Gastrocnemius medialis (tissue), 4 donors: ENCODE measurements around the gene SHC3. TPM values are rescaled to one million over a fixed set of nuclear protein-coding genes. Genes with fewer than 3 reads are reported as not detected.
A peak's percentile ranks its signal among the peaks of the same experiment; 100 is the strongest.

ENCODE experiments used
- ATAC-seq, 2 donors: fragments of 150-250 bp; one replicate each; pipeline ENCODE4 v1.9.1; 2016
- DNase-seq, 2 donors: peaks; one replicate each; pipeline ENCODE4 v3.0.0-alpha.2; 2019
- H3K27ac ChIP-seq, 4 donors: fragments of 200-600 bp; sonication (generic); 1 replicate in 1 of 4; 2 replicates in 3 of 4; pipeline ENCODE4 v1.5.1; 2016 to 2018; ENCODE audit warnings: mild to moderate bottlenecking in 2 of 4, moderate library complexity in 1 of 4
- H3K27me3 ChIP-seq, 3 donors: fragments of 200-600 bp; sonication (generic) in 2 of 3; 1 replicate in 1 of 3; 2 replicates in 2 of 3; pipeline versions ENCODE4 v1.5.1 to v1.6.0; 2016 to 2019; ENCODE audit warnings: mild to moderate bottlenecking in 1 of 3, moderate library complexity in 1 of 3
- H3K36me3 ChIP-seq, 2 donors: fragments of 200-600 bp; sonication (generic) in 1 of 2; one replicate each; pipeline ENCODE4 v1.5.1; 2017 to 2018
- H3K4me1 ChIP-seq, 2 donors: fragments of 200-600 bp; sonication (generic) in 1 of 2; one replicate each; pipeline ENCODE4 v1.5.1; 2016 to 2017; ENCODE audit warnings: mild to moderate bottlenecking in 2 of 2
- H3K4me3 ChIP-seq, 4 donors: fragments of 200-600 bp; sonication (generic) in 3 of 4; 1 replicate in 1 of 4; 2 replicates in 3 of 4; pipeline ENCODE4 v1.5.1; 2016 to 2019; ENCODE audit warnings: mild to moderate bottlenecking in 2 of 4
- H3K9me3 ChIP-seq, 3 donors: fragments of 200-600 bp; sonication (generic) in 2 of 3; 1 replicate in 1 of 3; 2 replicates in 2 of 3; pipeline ENCODE4 v1.5.1; 2016 to 2019
- POLR2A ChIP-seq, 2 donors: fragments of 450-650 bp; IDR thresholded peaks; one replicate each; pipeline ENCODE4 v1.6.1; 2017; ENCODE audit warnings: antibody characterized with exemption in 2 of 2, mild to moderate bottlenecking in 2 of 2, moderate library complexity in 2 of 2
- in situ Hi-C, 4 donors: fragments of 200-750 bp; cut with MboI; loops; one replicate each; pipeline versions ENCODE4 v1.15.0 to v1.8.0; 2017; ENCODE audit warnings: low sequenced_read_pairs in 4 of 4
- intact Hi-C: fragments of 100-400 bp; cut with DNase I; formaldehyde crosslinking; loops from one replicate; pipeline ENCODE4 v1.15.1; 2023; ENCODE audit warnings: low total_unique reads
- total RNA-seq, 4 donors: library from RNA; depleted of rRNA; stranded (reverse); fragments of >200 nt; gene quantifications; one replicate each; pipeline versions ENCODE4 v1.1.0 to v1.2.3, GENCODE V29; 2016
- TF ChIP-seq, protein P1 (sequence below), 5 experiments: fragments of 450-650 bp in 3 of 5; fragments of 200-600 bp in 2 of 5; sonication (generic) in 2 of 5; IDR thresholded peaks in 4 of 5; conservative IDR thresholded peaks in 1 of 5; 1 replicate in 4 of 5; 2 replicates in 1 of 5; pipeline ENCODE4 v1.5.1; 2016 to 2019; ENCODE audit warnings: antibody characterized with exemption in 5 of 5, mild to moderate bottlenecking in 3 of 5, moderate library complexity in 3 of 5

The SHC3 gene
- total RNA-seq, 4 donors from 2014 or later: 0.09 to 0.29 (median 0.15) TPM; not detected in 1

DNA sequence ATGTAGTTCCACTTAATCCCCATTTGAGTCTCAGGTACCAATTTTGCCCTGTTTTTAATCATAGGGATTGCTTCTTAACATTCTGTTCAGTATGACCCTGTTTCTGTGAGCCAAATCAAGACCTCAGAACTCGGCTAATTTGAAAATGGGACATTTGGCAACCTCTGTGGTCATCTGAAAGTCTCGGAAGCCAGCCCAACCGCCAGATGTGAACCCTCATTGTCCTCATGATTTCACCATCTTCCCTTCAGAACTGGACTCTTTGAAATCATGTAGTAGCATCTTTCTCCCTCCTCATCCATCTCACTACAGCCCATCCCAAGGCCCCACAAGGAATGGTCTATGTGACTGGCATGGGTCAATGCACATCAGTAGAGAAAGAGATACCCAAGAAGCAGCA lies 98.4 kb downstream of the SHC3 start:
- peak; percentile 16 to 38 for DNase-seq
- Histone ChIP-seq H3K27ac (peak overlapping the region in 1 of 4 donors; percentile 23), H3K9me3 (no peaks in the 10 kb centered on the region), H3K4me3 (no peak overlapping the region), H3K4me1 (no peaks in the 10 kb centered on the region), H3K27me3 (no peaks in the 10 kb centered on the region), H3K36me3 (no peaks in the 10 kb centered on the region)
- intact Hi-C loops (no loop called here), in situ Hi-C loops (no loop called here)
- TF ChIP-seq, protein P1, sequence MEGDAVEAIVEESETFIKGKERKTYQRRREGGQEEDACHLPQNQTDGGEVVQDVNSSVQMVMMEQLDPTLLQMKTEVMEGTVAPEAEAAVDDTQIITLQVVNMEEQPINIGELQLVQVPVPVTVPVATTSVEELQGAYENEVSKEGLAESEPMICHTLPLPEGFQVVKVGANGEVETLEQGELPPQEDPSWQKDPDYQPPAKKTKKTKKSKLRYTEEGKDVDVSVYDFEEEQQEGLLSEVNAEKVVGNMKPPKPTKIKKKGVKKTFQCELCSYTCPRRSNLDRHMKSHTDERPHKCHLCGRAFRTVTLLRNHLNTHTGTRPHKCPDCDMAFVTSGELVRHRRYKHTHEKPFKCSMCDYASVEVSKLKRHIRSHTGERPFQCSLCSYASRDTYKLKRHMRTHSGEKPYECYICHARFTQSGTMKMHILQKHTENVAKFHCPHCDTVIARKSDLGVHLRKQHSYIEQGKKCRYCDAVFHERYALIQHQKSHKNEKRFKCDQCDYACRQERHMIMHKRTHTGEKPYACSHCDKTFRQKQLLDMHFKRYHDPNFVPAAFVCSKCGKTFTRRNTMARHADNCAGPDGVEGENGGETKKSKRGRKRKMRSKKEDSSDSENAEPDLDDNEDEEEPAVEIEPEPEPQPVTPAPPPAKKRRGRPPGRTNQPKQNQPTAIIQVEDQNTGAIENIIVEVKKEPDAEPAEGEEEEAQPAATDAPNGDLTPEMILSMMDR (IDR thresholded peaks at IDR 0.05 in 4 of 5, conservative IDR thresholded peaks at IDR 0.05 in 1 of 5): no peak
- TF ChIP-seq POLR2A (IDR thresholded peaks at IDR 0.05): no peak
- ATAC-seq: peak; percentile 46 to 47

DNA sequence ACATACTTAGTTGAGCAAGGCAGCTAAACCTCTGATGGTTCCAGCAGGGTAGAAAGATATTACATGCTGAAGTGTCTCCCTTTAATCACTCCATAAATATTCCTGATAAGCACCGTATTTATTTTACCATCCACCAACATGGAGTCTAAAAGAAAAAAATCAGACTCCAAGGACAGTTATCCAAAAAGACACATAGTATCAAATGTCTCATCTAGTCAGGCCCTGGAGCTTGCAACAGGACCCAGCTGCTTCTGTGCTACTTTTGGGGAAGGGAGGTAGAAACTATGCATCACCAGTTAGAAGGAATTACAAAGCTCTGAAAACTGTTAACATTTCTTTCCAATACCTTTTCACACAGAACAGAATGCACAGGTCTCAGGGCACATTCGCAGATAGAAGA lies 99.2 kb downstream of the SHC3 start:
- intact Hi-C loops (no loop called here), in situ Hi-C loops (no loop called here)
- no peaks in the 10 kb centered on the region for H3K4me1 ChIP-seq
- TF ChIP-seq POLR2A (IDR thresholded peaks at IDR 0.05): no peak
- TF ChIP-seq, protein P1 (IDR thresholded peaks at IDR 0.05 in 4 of 5, conservative IDR thresholded peaks at IDR 0.05 in 1 of 5): no peak
- no peaks in the 10 kb centered on the region for H3K36me3 ChIP-seq
- ATAC-seq (no peak), DNase-seq (no peak)
- no peak overlapping the region for H3K4me3 ChIP-seq
- no peaks in the 10 kb centered on the region for H3K9me3 ChIP-seq
- no peaks in the 10 kb centered on the region for H3K27me3 ChIP-seq
- peak overlapping the region in 1 of 4 donors; percentile 23 for H3K27ac ChIP-seq

DNA sequence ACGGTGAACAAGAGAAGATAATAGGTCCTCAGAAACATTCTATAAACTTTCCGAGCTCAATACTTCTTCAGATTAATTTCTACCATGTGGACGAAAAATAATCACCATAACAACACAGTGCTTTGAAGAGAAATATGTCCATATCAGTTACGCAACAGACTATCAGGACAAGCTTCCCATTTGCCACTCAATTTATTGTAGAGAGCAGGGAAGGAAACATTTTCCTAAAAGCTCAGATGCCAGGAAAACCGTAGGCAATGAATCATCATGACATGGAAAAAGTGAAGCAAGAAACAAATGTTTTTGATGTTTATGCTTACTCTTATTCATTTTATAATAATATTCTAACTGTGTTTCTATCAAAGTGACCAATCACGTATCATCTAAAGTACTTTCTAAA lies 99.8 kb downstream of the SHC3 start:
- TF ChIP-seq, protein P1 (IDR thresholded peaks at IDR 0.05 in 4 of 5, conservative IDR thresholded peaks at IDR 0.05 in 1 of 5): no peak
- TF ChIP-seq POLR2A (IDR thresholded peaks at IDR 0.05): no peak
- intact Hi-C loops (no loop called here), in situ Hi-C loops (no loop called here)
- no peak overlapping the region for H3K4me3 ChIP-seq
- no peak for DNase-seq
- no peak overlapping the region for H3K27ac ChIP-seq
- ATAC-seq: no peak
- H3K9me3 ChIP-seq: no peaks in the 10 kb centered on the region
- no peaks in the 10 kb centered on the region for H3K27me3 ChIP-seq
- H3K36me3 ChIP-seq: no peaks in the 10 kb centered on the region
- H3K4me1 ChIP-seq: no peaks in the 10 kb centered on the region

DNA sequence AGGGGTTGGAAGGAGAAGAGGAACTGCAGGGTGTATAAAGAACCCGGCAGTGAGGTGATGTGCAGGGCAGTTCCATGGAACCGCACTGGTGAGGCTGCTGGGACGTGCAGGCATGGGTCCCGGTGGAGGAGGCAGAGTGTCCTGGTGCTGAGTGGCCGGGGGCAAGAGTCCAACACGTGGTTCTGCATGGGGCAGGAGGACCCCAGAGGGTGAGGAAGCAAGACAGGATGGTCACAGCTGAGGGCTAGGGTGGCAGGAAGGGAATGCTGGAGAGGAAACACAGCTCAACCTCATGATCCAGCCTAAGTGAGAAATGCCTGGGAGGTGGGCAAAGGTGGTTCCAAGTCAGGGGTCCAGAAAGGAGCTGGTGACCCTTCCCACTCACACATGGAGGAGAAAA lies 100.2 kb downstream of the SHC3 start:
- ATAC-seq (no peak), DNase-seq (no peak)
- Histone ChIP-seq H3K36me3 (no peaks in the 10 kb centered on the region), H3K9me3 (no peaks in the 10 kb centered on the region), H3K27ac (no peak overlapping the region), H3K27me3 (no peaks in the 10 kb centered on the region), H3K4me3 (no peak overlapping the region), H3K4me1 (no peaks in the 10 kb centered on the region)
- in situ Hi-C loops: no loop called here
- intact Hi-C loops: no loop called here
- TF ChIP-seq, protein P1 (IDR thresholded peaks at IDR 0.05 in 4 of 5, conservative IDR thresholded peaks at IDR 0.05 in 1 of 5): no peak
- TF ChIP-seq POLR2A (IDR thresholded peaks at IDR 0.05): no peak

DNA sequence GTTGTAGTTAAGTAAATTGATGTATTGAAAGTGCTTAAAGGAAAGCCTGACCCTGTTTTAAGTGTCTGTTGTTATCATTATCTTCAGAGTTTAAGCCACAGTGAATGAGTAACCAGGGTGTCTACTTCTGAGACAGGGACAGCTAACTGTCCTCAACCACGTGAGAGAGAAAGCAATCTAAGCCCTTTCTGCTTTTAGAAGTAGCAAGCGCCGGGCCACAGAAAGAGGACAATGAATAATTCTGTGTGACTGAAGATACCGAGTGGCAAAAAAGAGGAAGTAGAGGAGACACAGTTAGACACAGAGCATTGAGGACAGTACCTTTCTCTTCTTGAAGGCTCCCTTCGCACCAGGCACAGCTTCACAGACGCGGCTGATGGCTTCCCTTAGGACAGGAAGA lies 101.1 kb downstream of the SHC3 start:
- no peaks in the 10 kb centered on the region for H3K27me3 ChIP-seq
- H3K9me3 ChIP-seq: no peaks in the 10 kb centered on the region
- H3K36me3 ChIP-seq: no peaks in the 10 kb centered on the region
- no peak overlapping the region for H3K4me3 ChIP-seq
- ATAC-seq (no peak), DNase-seq (no peak)
- TF ChIP-seq, protein P1 (IDR thresholded peaks at IDR 0.05 in 4 of 5, conservative IDR thresholded peaks at IDR 0.05 in 1 of 5): no peak
- no peak for TF ChIP-seq POLR2A (IDR thresholded peaks at IDR 0.05)
- H3K4me1 ChIP-seq: no peaks in the 10 kb centered on the region
- H3K27ac ChIP-seq: no peak overlapping the region
- intact Hi-C loops (no loop called here), in situ Hi-C loops (no loop called here)
